ENCODE results near the gene ARL16. TPM values are rescaled to one million over a fixed set of nuclear protein-coding genes. Genes with fewer than 3 reads are reported as not detected.

ARL16 gene
- polyA plus RNA-seq, 1 donor (not counting 4 experiments of a cell fraction or from before 2014, with no cell fraction given): 48.7 TPM

GRCh38 chr17:81713556-81714411, 30.2 kb upstream of the ARL16 start:
- no peaks in the 10 kb centered on the region for H3K27me3 ChIP-seq (ENCODE audit: control insufficient read depth, extremely low read depth, insufficient read depth, low read length)
- no peak overlapping the region for H2AFZ ChIP-seq (ENCODE audit: control insufficient read depth, low read length)
- FAIRE-seq (no peak), DNase-seq (ENCODE audit: low read depth, low spot score) (no peak)
- no peaks in the 10 kb centered on the region for H3K9me1 ChIP-seq (ENCODE audit: control insufficient read depth, extremely low read depth, insufficient read depth, low read length)
- TF ChIP-seq EZH2 (IDR thresholded peaks at IDR 0.05; ENCODE audit: low read length) (no peak), CTCF (optimal IDR thresholded peaks at IDR 0.05 in 1 of 3, IDR thresholded peaks at IDR 0.05 in 1 of 3, conservative IDR thresholded peaks at IDR 0.05 in 1 of 3; ENCODE audit: extremely low read depth in 1 of 3, insufficient read depth in 2 of 3, low read length in 3 of 3) (no peak)
- H3K9ac ChIP-seq (ENCODE audit: control insufficient read depth, extremely low read depth, insufficient read depth, low read length): peak overlapping the region; percentile 63
- H3K9me3 ChIP-seq (ENCODE audit: control insufficient read depth, low read depth, low read length): no peaks in the 10 kb centered on the region
- peak overlapping the region; percentile 98 for H3K4me2 ChIP-seq (ENCODE audit: control insufficient read depth, extremely low read depth, insufficient read depth, low read depth, low read length)
- no peaks in the 10 kb centered on the region for H4K20me1 ChIP-seq (ENCODE audit: control insufficient read depth, extremely low read depth, insufficient read depth, low read length)
- H3K79me2 ChIP-seq (ENCODE audit: control insufficient read depth, insufficient read depth, low read length): peaks cover 21% of the 10 kb centered on the region
- H3K27ac ChIP-seq (ENCODE audit: control insufficient read depth, insufficient read depth, low read length): no peak overlapping the region
- H3K36me3 ChIP-seq (ENCODE audit: control insufficient read depth in 2 of 2, extremely low read depth in 1 of 2, insufficient read depth in 2 of 2, low read length in 2 of 2): peaks cover 3 to 9% of the 10 kb centered on the region in 2 experiments
- dilution Hi-C loops (cut with MboI; ENCODE audit: extremely low pct_ligation_motif_present, low sequenced_read_pairs): no loop called here
- H3K4me3 ChIP-seq (ENCODE audit: control insufficient read depth in 2 of 3, extremely low read depth in 1 of 3, insufficient read depth in 2 of 3, low read depth in 1 of 3, low read length in 3 of 3): peak overlapping the region; percentile 57 to 72 (median 72)
- H3K4me1 ChIP-seq (ENCODE audit: control insufficient read depth, extremely low read depth, insufficient read depth, low read length): peaks cover 23% of the 10 kb centered on the region

GRCh38 chr17:81713004-81713555, 29.5 kb upstream of the ARL16 start:
- Histone ChIP-seq H3K36me3 (ENCODE audit: control insufficient read depth in 2 of 2, extremely low read depth in 1 of 2, insufficient read depth in 2 of 2, low read length in 2 of 2) (peaks cover 9 to 10% of the 10 kb centered on the region in 2 experiments), H3K9ac (ENCODE audit: control insufficient read depth, extremely low read depth, insufficient read depth, low read length) (peak overlapping the region; percentile 63)

More at GRCh38 chr17:81713004-81713555, 29.5 kb upstream of the ARL16 start:
- Histone ChIP-seq H3K27ac (ENCODE audit: control insufficient read depth, insufficient read depth, low read length) (peak overlapping the region; percentile 40), H3K4me1 (ENCODE audit: control insufficient read depth, extremely low read depth, insufficient read depth, low read length) (peaks cover 23% of the 10 kb centered on the region), H2AFZ (ENCODE audit: control insufficient read depth, low read length) (no peak overlapping the region), H4K20me1 (ENCODE audit: control insufficient read depth, extremely low read depth, insufficient read depth, low read length) (no peaks in the 10 kb centered on the region), H3K27me3 (ENCODE audit: control insufficient read depth, extremely low read depth, insufficient read depth, low read length) (no peaks in the 10 kb centered on the region), H3K9me3 (ENCODE audit: control insufficient read depth, low read depth, low read length) (no peaks in the 10 kb centered on the region), H3K4me3 (ENCODE audit: control insufficient read depth in 2 of 3, extremely low read depth in 1 of 3, insufficient read depth in 2 of 3, low read depth in 1 of 3, low read length in 3 of 3) (peak overlapping the region; percentile 57 to 72 (median 72)), H3K79me2 (ENCODE audit: control insufficient read depth, insufficient read depth, low read length) (peaks cover 21% of the 10 kb centered on the region), H3K9me1 (ENCODE audit: control insufficient read depth, extremely low read depth, insufficient read depth, low read length) (no peaks in the 10 kb centered on the region), H3K4me2 (ENCODE audit: control insufficient read depth, extremely low read depth, insufficient read depth, low read depth, low read length) (peak overlapping the region; percentile 98)
- no peak for DNase-seq (ENCODE audit: low read depth, low spot score)
- dilution Hi-C loops (cut with MboI; ENCODE audit: extremely low pct_ligation_motif_present, low sequenced_read_pairs): no loop called here
- TF ChIP-seq EZH2 (IDR thresholded peaks at IDR 0.05; ENCODE audit: low read length): no peak
- no peak for TF ChIP-seq CTCF (optimal IDR thresholded peaks at IDR 0.05 in 1 of 3, IDR thresholded peaks at IDR 0.05 in 1 of 3, conservative IDR thresholded peaks at IDR 0.05 in 1 of 3; ENCODE audit: extremely low read depth in 1 of 3, insufficient read depth in 2 of 3, low read length in 3 of 3)
- FAIRE-seq: no peak

Measured in keratinocyte (primary cell).